HG03175 (cell line): Measurements from ENCODE around the gene SLC1A5.
A peak's percentile ranks its signal among the peaks of the same experiment; 100 is the strongest.
"Not testable (repeated sequence)": the region's sequence is repeated elsewhere in the genome, so short reads cannot be mapped to it uniquely, and the experiment has no call there.

ENCODE experiments used
- ATAC-seq: cut with Tn5 transposase; IDR thresholded peaks from one replicate; pipeline ENCODE4 v1.9.1; 2021; ENCODE audit warnings: mild to moderate bottlenecking, moderate library complexity; ENCODE audit not compliant: unreplicated experiment

The SLC1A5 gene

DNA sequence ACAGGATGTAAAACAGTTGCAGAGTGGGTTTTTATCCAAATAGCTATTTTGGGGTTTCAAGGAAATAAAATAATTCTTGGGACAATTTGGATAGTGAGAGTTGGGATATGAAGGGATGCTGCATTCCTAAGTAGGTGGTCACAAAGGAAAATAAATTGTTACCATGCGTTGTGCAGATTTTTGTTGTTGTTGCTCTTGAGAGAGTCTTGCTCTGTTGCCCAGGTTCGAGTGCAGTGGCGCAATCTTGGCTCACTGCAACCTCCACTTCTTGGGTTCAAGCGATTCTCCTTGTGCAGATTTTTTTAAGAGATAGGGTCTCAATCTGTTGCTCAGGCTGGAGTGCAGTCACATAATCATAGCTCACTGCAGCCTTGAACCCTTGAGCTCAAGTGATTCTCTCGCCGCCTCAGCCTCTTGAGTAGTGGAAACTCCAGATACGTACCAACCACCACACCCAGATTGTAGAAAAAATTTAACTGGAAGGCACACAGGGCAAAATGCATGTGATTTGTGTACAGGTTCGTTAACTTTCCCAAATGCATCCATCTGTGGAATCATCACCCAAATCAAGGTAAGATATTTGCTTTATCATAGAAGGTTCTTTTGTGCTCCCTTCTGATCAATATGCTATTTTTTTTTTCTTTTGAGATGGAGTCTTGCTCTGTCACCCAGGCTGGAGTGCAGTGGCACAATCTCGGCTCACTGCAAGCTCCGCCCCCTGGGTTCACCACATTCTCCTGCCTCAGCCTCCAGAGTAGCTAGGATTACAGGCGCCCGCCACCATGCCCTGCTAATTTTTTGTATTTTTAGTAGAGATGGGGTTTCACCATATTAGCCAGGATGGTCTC is 16.0 kb downstream of the SLC1A5 start:
- ATAC-seq, result no peak

GRCh38 chr19:46768746-46769145 is 19.6 kb downstream of the SLC1A5 start:
- not testable (repeated sequence) for ATAC-seq

DNA sequence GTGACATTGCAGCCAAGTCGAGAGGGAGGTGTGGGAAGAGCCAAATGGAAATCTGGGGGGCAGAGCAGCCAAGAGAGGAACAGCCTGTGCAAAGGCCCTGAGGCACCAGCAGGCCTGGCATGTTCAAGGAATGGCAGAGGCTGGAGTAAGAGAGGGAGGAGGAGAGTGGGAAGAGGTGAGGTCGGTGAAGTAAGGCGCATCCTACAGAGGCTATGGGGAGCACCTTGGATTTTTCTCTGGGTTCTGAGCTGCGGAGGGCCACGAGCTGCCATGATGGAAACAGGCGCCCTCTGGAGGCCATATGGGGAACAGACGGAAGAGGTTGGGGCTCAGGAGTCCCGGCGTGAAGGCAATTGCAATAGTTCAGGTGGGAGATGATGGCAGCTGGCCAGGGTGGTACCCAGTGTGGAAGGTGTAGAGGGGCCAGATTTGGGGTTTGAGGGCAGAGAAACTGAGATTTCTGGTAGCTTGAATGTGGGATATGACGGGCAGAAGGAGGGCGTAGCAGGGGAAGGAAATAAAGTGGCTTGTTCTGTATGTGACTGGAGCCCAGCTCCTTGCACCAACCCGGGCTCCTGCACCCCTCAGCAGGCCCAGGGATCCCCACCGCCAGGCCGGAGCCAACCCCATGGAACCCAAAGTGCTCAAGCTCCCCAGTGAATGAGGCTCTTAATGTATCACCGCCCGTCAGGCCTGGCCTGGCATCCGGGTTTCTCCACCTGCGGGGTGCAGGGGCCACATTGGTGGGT is 21.7 kb downstream of the SLC1A5 start:
- ATAC-seq, result no peak

GRCh38 chr19:46764817-46765291 is 23.5 kb downstream of the SLC1A5 start:
- ATAC-seq, result no peak

- ATAC-seq, result no peak
Observed at GRCh38 chr19:46762245-46762890, 26.0 kb downstream of the SLC1A5 start.

DNA sequence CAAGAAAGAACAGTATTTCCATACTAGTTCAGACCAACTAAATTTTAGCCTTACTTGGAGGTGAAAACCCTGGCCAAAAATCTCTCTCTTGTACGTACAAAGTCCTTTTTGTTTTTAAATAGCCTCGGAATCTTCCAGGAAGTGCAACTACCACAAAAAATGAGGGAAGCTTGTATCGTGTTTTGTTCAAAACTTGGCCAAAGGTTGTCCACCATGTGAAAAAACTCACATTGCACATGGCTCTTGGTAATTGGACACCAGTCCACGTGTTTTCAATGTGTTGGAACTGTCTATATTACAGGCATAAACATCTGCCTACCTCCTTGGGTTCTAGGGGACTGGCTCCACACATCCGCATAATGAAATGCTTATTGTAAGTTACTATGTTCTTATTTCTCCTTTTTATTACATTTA is 27.0 kb downstream of the SLC1A5 start:
- ATAC-seq, result no peak

GRCh38 chr19:46760897-46761296 is 27.5 kb downstream of the SLC1A5 start:
- ATAC-seq, result not testable (repeated sequence)

DNA sequence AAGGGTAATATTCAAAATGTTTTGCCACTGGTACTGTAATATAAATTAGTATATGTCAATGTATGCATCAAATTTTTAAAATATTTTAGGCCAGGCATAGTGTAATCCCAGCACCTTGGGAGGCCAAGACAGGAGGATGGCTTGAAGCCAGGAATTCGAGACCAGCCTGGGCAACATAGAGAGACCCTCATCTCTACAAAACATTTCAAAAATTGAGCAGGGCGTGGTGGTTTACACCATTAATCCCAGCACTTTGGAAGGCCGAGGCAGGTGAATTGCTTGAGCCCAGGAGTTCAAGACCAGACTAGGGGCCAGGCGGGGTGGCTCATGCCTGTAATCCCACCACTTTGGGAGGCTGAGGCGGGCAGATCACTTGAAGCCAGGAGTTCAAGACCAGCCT is 28.0 kb downstream of the SLC1A5 start:
- no peak for ATAC-seq

- ATAC-seq, result no peak
Observed at GRCh38 chr19:46759817-46760333, 28.5 kb downstream of the SLC1A5 start.

DNA sequence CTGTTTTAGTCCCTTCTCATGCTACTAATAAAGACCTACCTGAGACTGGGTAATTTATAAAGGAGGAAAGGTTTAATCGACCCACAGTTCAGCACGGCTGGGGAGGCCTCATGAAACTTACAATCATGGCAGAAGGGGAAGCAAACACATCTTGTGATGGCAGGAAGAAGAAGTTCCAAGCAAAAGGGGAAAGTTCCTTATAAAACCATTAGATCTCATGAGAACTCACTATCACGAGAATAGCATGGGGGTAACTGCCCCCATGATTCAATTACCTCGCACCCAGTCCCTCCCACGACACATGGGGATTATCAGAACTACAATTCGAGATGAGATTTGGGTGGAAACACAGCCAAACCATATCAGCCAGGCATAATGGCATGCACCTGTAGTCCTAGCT is 29.2 kb downstream of the SLC1A5 start:
- ATAC-seq, result no peak

DNA sequence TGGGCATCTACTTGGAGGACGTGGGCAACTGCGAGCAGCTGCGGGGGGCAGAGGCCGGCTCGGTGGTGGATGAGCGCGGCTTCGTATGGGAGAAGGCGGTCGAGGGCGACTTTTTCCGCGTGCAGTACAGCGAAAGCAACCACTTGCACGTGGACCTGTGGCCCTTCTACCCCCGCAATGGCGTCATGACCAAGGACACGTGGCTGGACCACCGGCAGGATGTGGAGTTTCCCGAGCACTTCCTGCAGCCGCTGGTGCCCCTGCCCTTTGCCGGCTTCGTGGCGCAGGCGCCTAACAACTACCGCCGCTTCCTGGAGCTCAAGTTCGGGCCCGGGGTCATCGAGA is 31.9 kb downstream of the SLC1A5 start:
- no peak for ATAC-seq

DNA sequence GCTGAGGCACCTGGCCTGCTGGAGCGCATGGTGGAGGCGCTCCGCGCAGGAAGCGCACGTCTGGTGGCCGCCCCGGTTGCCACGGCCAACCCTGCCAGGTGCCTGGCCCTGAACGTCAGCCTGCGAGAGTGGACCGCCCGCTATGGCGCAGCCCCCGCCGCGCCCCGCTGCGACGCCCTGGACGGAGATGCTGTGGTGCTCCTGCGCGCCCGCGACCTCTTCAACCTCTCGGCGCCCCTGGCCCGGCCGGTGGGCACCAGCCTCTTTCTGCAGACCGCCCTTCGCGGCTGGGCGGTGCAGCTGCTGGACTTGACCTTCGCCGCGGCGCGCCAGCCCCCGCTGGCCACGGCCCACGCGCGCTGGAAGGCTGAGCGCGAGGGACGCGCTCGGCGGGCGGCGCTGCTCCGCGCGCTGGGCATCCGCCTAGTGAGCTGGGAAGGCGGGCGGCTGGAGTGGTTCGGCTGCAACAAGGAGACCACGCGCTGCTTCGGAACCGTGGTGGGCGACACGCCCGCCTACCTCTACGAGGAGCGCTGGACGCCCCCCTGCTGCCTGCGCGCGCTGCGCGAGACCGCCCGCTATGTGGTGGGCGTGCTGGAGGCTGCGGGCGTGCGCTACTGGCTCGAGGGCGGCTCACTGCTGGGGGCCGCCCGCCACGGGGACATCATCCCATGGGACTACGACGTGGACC is 32.4 kb downstream of the SLC1A5 start:
- ATAC-seq, result no peak

GRCh38 chr19:46755077-46755852 is 33.1 kb downstream of the SLC1A5 start:
- no peak for ATAC-seq

DNA sequence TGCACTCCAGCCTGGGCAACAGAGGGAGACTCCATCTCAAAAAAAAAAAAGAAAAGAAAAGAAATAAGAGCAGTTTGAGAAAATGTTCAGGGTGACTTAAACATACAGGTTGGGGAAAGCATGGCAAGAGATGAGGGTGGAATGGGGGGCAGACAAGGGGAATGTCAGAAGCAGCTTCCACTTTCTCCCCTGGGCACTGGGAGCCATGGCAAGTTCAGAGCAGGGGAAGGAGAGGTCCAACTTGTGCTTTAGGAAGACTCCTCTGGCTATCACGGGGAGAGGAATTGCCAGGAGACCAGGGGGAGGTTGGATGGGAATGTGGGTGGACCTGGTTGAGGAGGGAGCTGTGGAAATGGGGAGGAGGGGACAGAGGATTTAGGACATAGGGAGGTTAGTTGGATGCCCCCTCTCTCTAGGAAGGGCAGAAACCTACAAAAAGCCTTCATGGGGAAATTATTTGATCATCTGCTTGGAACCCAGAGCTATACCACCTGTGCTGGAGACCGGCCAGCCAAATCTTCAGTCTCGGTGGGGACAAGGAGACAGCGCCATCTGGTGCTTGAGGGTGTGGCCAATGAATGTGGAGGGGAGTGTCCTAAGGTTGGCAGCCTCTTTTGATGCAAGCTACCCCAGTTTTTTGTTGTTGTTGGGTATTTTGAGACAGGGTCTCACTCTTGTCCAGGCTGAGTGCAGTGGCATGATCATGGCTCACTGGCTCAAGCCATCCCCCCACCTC is 34.8 kb downstream of the SLC1A5 start:
- peak; percentile 53 for ATAC-seq

GRCh38 chr19:46748325-46749109 is 39.9 kb downstream of the SLC1A5 start:
- ATAC-seq, result no peak

- ATAC-seq, result peak; percentile 36
Observed at GRCh38 chr19:46746281-46747057, 41.9 kb downstream of the SLC1A5 start, which contains the start of gene STRN4. STRN4 (minus strand) TSS chr19:46746450; CDS start chr19:46746430, 20 bp downstream.

- peak; percentile 42 for ATAC-seq
Observed at GRCh38 chr19:46745521-46746280, 42.7 kb downstream of the SLC1A5 start, which contains the start of gene FKRP. FKRP (plus strand) TSS chr19:46746057; CDS start chr19:46755451, 9,394 bp downstream.
